GM19328 (cell line): ENCODE results near the gene CDKN2AIPNL.
"Not testable (repeated sequence)": the region's sequence is repeated elsewhere in the genome, so short reads cannot be mapped to it uniquely, and the experiment has no call there.

Experiments
- ATAC-seq: cut with Tn5 transposase; IDR thresholded peaks from one replicate; pipeline ENCODE4 v1.9.1; 2021; ENCODE audit warnings: mild to moderate bottlenecking, moderate library complexity; ENCODE audit not compliant: unreplicated experiment

CDKN2AIPNL gene

DNA sequence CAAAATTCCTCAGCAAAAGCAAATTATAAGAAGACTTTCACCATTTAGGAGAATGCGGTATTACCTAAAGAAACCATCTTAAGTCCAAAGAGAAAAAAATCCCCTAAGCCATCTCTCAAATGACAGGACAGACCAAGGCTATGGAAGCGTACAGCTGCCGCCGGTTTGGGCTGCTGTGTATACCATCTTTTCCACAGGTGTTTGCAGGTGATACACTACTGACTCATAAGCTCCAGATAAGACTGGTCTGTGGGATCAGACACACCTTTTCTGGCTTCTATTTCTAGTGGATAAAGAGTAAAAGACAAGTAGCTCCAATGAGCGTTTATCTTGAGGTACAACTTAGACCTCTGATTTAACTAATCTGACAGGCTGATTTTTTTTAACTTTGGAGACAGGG lies 7.7 kb downstream of the CDKN2AIPNL start:
- ATAC-seq = no peak

DNA sequence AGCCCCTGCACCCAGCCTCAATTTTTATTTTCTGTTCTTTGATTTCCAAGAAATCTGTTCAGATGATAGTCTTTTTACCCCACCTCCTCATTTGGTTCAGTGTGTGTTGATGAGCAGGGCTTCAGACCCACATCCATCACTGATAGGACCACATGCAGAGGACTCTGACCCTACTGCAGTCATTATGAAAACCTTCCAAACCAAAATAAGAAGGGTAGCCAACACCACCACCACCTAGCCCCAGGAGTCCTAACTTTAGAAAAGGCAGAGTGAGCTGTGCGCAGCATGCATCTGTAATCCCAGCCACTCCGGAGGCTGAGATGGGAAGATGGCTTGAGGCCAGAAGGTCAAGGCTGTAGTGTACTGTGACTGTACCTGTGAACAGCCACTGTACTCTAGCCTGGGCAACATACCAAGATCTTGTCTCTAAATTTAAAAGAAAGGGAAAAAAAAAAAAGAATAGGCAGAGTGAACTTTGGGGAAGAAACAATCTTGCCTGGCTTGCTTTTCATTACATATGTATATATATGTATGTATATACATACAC lies 13.0 kb downstream of the CDKN2AIPNL start:
- no peak for ATAC-seq

DNA sequence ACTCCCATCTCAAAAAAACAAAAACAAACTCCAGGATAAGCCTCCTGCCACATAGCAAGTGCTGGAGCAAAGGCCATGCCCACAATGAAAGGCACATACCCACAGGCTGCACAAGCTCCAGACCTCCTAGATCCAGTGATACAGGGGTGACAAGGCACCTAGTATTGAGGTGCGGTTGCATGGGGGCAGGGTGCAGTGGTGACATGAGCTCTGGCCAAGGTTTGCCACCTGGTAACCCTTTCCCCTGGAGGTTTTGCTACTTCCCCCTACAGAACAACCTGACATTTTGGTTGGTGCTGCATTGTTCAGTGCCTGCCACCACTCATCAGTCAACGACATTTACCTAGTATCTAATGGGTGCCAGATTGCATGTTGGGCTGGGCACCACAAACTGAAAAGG lies 14.5 kb downstream of the CDKN2AIPNL start:
- no peak for ATAC-seq

DNA sequence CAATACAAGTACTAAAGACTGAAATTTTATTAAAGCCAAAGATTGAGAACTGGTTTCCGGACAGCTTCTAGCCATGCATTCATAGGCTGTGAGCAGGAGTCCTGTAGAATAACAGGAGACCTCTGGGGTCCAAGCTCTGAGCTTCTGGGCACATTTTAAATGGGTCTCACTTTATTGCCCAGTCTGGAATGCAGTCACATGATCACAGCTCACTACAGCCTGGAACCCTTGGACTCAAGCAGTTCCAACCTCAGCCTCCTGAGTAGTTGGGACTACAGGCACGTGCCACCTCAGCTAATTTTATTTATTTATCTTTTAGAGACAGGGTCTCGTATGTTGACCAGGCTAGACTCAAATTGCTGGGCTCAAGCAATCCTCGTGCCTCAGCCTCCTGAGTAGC lies 15.4 kb downstream of the CDKN2AIPNL start:
- no peak for ATAC-seq

DNA sequence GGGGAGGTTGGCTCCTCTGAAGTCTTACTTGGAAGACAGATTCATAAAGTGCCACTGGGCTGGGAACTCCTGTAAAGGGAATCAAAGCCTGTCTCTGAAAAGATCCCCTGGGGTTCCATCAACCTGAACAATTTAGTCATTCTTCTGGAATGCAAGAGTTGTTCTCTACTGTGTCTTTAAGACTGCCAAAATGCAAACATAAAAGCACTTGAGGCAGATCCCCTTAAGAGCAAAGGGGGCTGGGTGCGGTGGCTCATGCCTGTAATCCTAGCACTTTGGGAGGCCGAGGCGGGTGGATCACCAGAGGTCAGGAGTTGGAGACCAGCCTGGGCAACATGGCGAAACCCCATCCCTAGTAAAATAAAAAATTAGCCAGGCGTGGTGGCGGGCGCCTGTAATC lies 16.7 kb downstream of the CDKN2AIPNL start:
- no peak for ATAC-seq

DNA sequence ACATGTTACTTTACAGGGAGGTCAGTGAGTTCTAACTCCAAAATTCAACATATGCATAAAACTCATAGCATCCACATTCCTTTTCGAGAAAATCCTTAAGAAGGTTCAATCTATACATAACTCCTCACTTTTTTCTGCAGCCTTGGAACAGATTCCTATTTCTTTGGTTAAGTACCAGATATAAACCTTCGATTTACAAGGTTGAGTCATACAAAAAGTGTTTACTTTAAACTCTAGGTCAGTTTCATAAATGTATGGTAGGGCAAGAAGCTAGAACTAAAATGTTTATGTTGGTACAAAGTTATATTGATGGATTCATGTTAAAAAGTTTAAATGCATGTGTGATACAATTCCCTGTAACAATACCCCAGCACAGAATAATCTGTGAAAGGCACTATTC lies 19.4 kb downstream of the CDKN2AIPNL start:
- ATAC-seq = no peak

DNA sequence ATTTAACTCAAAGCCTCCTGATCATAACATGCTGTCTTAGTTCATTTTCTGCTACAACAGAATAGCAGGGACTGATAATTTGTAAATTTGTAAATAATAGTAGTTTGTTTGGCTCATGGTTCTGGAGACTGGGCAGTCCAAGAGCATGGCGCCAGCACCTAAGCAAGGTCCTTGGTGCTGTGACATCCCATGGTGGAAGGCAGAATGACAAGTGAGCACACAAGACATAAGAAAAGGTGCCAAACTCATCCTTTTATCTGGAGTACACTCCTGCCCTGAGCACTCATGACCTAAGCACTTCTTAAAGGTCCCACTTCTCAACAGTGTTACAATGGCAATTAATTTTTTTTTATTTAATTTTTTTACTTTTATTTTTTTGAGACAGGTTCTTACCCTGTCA lies 24.2 kb downstream of the CDKN2AIPNL start:
- no peak for ATAC-seq

DNA sequence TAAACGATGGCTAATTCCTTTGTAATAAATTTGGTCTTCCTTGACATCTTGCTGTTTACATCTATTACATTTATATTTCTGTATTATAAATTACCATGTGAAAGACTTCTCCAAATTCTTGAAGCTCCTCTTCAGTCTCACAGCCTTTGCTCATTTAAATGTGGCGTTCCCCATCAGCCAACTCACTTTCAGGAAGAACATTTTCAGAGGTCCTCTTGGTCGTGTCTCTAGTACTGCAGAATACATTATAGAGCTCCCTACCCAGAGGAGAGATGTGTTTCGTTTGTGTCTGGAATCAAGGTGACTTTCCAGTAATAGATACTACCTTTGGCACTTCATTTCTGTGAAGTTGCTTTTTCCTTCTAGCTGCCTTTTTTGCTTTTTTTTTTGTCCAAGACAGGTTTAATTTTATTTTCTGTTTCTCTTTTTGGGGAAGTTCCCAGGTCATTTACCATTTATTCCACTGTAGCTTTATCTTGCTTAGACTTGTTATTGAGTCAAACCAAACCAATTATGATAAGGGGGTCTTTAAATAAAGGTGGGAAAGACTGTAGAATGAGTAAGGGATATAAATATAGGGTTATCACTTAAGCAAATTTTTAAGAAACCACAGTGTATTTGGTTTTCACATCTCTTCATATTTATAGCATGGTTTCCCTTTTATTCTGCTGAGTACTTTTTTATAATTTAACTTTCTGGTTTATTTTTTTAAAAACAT lies 27.5 kb downstream of the CDKN2AIPNL start:
- ATAC-seq = no peak

DNA sequence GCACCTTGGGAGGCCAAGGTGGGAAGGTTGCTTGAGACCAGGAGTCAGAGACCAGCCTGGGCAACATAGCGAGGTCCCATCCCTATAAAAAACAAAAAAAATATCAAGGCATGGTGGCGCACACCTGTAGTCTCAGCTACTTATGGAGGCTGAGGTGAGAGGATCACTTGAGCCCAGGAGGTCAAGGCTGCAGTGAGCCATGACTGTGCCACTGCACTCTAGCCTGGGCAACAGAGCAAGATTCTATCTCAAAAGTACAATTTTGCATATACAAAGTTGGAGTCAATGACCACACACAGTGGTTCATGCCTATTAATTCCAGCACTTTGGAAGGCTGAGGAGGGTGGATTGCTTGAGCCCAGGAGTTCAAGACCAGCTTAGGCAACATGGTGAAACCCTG lies 29.5 kb downstream of the CDKN2AIPNL start:
- not testable (repeated sequence) for ATAC-seq

DNA sequence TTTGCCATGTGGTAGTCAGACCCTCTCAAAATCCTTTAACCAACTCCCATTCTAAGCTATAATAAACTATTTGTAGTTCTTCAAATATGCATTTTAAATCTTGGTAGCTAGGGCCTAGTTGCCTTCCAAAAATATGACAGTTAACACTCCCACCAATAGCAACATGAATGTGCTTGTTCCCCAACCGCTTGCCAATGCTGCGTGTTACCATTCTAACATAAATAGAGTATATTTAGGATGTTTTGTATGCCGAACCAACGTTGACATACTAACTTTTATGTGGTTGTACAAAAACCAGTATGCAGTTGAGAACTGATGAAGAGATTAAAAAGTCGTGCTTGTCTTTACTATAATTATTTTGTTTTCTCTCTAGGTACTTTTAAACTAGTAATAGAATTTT lies 31.3 kb downstream of the CDKN2AIPNL start:
- ATAC-seq = no peak

DNA sequence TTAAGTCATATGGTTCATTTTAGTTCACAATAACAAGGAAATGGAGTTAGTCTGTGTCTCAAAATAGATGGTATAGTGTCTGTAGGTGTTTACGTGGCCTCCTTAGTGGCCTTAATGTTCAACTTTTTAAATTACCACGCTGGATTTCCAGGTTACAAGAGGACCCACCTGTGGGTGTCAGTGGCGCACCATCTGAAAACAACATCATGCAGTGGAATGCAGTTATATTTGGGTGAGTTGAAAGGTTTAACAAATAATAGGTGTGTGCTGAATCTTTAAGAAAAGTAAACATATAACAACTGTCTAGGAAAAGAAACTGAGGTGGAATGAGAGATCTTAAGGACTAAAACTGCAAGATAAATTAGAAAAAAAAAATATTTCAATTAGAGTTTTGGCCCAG lies 37.4 kb downstream of the CDKN2AIPNL start:
- ATAC-seq = no peak

DNA sequence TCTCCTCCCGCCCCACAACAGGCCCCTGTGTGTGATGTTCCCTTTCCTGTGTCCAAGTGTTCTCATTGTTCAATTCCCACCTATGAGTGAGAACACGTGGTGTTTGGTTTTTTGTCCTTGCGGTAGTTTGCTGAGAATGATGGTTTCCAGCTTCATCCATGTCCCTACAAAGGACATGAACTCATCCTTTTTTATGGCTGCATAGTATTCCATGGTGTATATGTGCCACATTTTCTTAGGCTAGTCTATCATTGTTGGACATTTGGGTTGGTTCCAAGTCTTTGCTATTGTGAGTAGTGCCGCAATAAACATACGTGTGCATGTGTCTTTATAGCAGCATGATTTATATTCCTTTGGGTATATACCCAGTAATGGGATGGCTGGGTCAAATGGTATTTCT lies 38.0 kb downstream of the CDKN2AIPNL start:
- not testable (repeated sequence) for ATAC-seq

DNA sequence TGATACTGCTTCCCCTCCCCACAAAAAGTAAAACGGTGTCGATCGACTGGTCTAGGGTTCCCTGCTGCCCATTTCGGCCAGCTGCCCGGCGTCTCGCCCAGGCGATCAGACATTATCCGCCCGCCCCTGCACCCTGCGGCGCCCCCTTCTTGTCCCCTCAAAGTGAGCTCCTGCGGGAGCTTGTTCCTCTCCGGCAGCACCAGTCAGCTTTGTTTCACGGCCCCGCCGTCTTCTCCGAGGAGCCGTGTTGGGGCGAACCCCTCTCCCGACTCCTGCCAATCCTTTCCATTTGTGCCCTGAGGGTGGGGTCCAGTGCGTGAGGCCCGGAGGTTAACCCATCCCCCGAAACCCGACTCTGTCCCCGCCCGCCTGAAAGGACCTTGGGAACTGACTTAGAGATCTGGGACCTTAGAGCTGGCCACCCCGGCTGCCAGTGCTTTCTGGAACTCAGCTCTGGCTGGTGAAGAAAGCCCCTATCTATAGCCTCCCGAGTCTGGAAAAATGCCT lies 39.8 kb downstream of the CDKN2AIPNL start:
- ATAC-seq = no peak

DNA sequence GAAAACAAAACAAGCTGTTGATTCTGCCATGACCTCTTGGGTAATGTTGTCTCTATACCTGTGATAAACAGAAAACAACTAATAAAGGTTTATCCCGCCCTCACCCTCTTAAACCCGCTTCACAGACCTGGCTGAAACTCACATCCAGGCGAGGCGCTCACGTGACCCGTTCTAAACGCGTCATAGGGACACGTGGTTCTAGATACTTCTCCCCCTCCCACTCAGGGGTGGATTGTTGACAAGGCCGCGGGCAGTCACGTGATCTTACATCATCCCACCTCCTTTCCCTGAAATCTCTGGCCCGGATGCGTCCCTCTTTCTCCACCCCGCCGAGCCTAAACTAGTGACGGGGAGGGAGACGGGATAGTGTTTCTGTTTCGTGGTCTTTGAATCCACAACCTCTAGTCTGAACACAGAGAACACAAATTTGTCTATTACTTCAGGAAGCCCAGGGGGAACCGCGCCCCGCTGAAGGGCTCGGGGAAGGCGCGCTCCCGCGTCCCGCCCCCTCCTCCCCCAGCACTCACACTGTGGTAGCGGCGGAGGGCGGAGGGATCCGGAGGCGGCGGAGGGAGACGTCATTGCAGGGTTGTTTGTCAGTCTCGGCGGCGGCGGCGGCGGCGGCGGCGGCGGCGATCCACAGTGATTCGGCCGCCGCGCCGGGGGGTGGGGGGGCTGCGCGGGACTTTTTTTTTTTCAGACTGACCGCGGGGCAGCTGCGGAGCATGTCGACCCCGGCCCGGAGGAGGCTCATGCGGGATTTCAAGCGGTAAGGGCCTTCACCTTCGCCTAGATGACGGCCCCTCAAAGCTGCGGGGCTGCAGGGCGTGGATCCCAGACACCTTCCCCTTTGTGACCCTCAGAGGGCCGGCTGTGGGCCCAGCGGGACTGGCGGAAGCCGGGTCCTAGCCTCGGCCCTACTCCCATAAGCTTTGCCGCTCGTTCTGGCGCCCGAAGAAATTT lies 40.5 kb downstream of the CDKN2AIPNL start, which contains the start of gene UBE2B:
Gene UBE2B, plus strand, starts transcription at position 699 of the 963 bp plus-strand sequence. Its CDS starts 27 bp downstream, at position 726.
- ATAC-seq = peak; percentile 65

DNA sequence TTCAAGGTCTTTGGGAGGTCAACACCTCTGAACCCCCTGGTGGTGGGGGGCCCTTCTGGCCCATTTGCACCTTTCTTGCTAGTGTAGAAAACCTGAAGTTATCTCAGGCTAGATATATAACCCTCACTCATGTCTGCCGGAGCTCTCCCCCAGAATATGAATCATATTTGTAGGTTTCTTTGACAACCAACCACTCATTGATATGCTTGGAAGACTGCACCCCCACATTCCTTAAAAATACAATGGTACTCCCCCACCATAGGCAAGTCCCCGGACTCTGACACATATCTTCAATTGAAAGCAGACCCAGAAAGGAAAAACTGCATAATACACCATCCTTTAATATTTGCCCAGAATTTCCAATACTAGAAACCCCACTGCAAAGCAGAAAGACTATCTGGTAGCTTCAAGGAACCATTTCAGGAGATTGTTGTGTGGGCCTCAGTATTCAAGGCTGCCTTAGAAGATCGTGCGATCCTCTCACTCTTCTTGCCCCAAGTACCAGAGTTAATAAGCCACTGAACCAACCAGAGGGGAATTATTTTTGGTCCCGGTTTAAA lies 41.3 kb downstream of the CDKN2AIPNL start:
- ATAC-seq = no peak

DNA sequence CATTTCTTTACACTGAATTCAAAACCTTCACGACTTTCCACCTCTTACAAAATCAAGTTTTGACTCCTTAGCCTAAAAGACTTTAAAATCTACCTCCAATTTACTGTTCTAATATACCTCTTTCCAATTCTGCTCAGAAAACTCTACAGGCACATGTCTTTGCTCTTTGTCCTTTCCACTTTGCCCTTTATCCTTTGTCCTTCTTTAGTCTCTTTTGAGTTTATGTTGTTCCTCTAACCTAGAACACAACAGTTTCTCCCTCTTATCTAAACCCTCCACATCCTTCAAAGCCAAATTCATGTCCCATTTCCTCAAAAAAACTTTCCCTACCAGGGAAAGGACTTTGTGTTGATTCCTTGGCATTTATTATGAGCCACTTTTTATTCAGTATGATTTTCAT lies 46.1 kb downstream of the CDKN2AIPNL start:
- no peak for ATAC-seq

DNA sequence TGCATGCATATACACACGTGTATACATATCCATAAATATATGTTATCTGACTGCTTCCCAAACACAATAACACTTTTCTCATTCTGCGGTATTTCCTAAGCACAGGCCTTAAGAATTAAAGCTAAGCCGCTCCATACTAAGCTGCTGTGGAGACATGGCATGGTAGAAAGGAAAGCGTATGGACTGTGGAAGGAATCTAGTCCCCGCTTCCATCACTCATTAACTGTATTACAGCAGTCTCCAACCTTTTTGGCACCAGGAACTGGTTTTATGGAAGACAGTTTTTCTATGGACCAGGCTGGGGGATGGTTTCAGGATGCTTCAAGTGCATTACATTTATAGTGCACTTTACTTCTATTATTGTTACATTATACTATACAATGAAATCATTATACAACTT lies 56.0 kb downstream of the CDKN2AIPNL start:
- no peak for ATAC-seq
